GM23248 (cell line): ENCODE data around the gene ERC2. TPM values are rescaled to one million over a fixed set of nuclear protein-coding genes. Genes with fewer than 3 reads are reported as not detected.

ENCODE experiments used
- DNase-seq: peaks from one replicate; pipeline ENCODE4 v3.0.0-alpha.2; 2015
- H2AFZ ChIP-seq: fragments of 200-600 bp; sonication (generic); 2 replicates; pipeline ENCODE4 v1.6.1; 2016; ENCODE audit warnings: antibody characterized with exemption
- H3F3A ChIP-seq: fragments of 200-600 bp; sonication (generic); 2 replicates; pipeline ENCODE4 v1.6.1; 2016; ENCODE audit warnings: mild to moderate bottlenecking, antibody characterized with exemption, mixed run types; ENCODE audit not compliant: insufficient read depth
- H3K27ac ChIP-seq: fragments of 200-600 bp; sonication (generic); 2 replicates; pipeline ENCODE4 v1.5.1; 2016; ENCODE audit warnings: mild to moderate bottlenecking
- H3K27me3 ChIP-seq: fragments of 200-600 bp; sonication (generic); replicated peaks from 2 replicates; pipeline ENCODE4 v1.6.1; 2016; ENCODE audit warnings: mild to moderate bottlenecking; ENCODE audit not compliant: insufficient read depth
- H3K36me3 ChIP-seq: fragments of 200-600 bp; sonication (generic); 2 replicates; pipeline ENCODE4 v1.6.1; 2016; ENCODE audit warnings: low read depth, mild to moderate bottlenecking
- H3K4me1 ChIP-seq: fragments of 200-600 bp; sonication (generic); 2 replicates; pipeline ENCODE4 v1.6.1; 2016; ENCODE audit warnings: mild to moderate bottlenecking; ENCODE audit not compliant: insufficient read depth
- H3K4me2 ChIP-seq: fragments of 200-600 bp; sonication (generic); one replicate; pipeline ENCODE4 v1.6.1; 2016; ENCODE audit warnings: mild to moderate bottlenecking; ENCODE audit not compliant: unreplicated experiment
- H3K4me3 ChIP-seq: fragments of 200-600 bp; sonication (generic); 2 replicates; pipeline ENCODE4 v1.5.1; 2016; ENCODE audit warnings: mild to moderate bottlenecking
- H3K79me2 ChIP-seq: fragments of 200-600 bp; sonication (generic); 2 replicates; pipeline ENCODE4 v1.6.1; 2016; ENCODE audit warnings: mild to moderate bottlenecking; ENCODE audit not compliant: insufficient read depth
- H3K9ac ChIP-seq: fragments of 200-600 bp; sonication (generic); 2 replicates; pipeline ENCODE4 v1.6.1; 2016; ENCODE audit warnings: mild to moderate bottlenecking
- H3K9me2 ChIP-seq: fragments of 200-600 bp; sonication (generic); 2 replicates; pipeline ENCODE4 v1.6.1; 2016; ENCODE audit warnings: mixed run types, mild to moderate bottlenecking, moderate library complexity; ENCODE audit not compliant: insufficient read depth
- H3K9me3 ChIP-seq: fragments of 200-600 bp; sonication (generic); one replicate; pipeline ENCODE4 v1.6.1; 2017; ENCODE audit warnings: low read depth
- H4K20me1 ChIP-seq: fragments of 200-600 bp; sonication (generic); 2 replicates; pipeline ENCODE4 v1.6.0; 2016; ENCODE audit not compliant: insufficient read depth
- EZH2 ChIP-seq: fragments of 200-600 bp; sonication (generic); IDR thresholded peaks from 2 replicates; pipeline ENCODE4 v1.6.1; 2018; ENCODE audit warnings: antibody characterized with exemption, mild to moderate bottlenecking; ENCODE audit not compliant: insufficient read depth, poor library complexity, severe bottlenecking
- EZH2phosphoT487 ChIP-seq: fragments of 200-600 bp; sonication (generic); IDR thresholded peaks from 2 replicates; pipeline ENCODE4 v1.6.1; 2018; ENCODE audit warnings: antibody characterized with exemption, moderate library complexity, mild to moderate bottlenecking, low read depth; ENCODE audit not compliant: insufficient read depth
- WGBS, 2 experiments: methylation state at CpG; one replicate each; pipeline ENCODE4 v1.1.6; 2015 to 2017; ENCODE audit warnings: low lambda C conversion rate in 2 of 2, low coverage in 1 of 2; ENCODE audit errors: missing lambda C conversion rate in 2 of 2; 5-methylcytosine and 5-hydroxymethylcytosine counted together
- in situ Hi-C: fragments of 300-500 bp; cut with MboI; formaldehyde crosslinking; loops from 2 replicates; pipeline ENCODE4 v1.15.0; 2020
- polyA plus RNA-seq: library from polyadenylated mRNA; unstranded; fragments of >200 nt; fragmentation: Nextera tagmentation; extraction: Ambion mirVana; gene quantifications from 2 replicates; pipeline ENCODE4 v1.2.1, GENCODE V29; 2016
- total RNA-seq: library from RNA; depleted of rRNA; stranded (reverse); fragments of >200 nt; shearing (Covaris generic); gene quantifications from 2 replicates; pipeline ENCODE4 v1.2.3, GENCODE V29; 2014

Gene ERC2
- total and polyA plus RNA-seq, 2 experiments from 2014 or later: not detected

DNA sequence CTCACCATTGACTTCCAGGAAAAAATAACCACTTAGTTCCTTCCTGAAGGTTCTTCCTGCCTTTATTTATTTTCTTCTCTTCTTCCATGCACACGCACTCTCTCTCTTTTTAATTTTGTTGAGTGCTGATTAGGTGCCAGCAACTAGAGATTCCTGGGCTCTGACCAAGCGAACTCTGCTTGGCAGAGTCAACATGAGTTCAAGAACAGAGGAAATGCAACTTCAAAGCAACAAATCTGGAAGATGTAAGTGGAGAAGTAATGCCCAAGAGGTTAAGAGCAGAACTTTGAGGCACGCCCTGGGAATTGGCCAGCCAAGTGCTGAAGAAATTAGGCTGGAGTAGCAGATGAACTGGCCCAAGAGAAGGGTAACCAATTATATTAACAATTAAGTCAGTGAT lies 8.5 kb downstream of the ERC2 start:
- no peaks in the 10 kb centered on the region for H3K27me3 ChIP-seq
- no peak for DNase-seq
- no peak for TF ChIP-seq EZH2phosphoT487
- no peak for TF ChIP-seq EZH2
- WGBS, 2 experiments: 1 to 4% methylated on average over 3 of the region's 3 CpGs
- H3K27ac ChIP-seq: no peak overlapping the region
- H3K9me2 ChIP-seq: no peaks in the 10 kb centered on the region
- H3K4me2 ChIP-seq: no peak overlapping the region
- H3K4me3 ChIP-seq: no peak overlapping the region
- H3K79me2 ChIP-seq: no peaks in the 10 kb centered on the region
- no peaks in the 10 kb centered on the region for H3F3A ChIP-seq
- H3K9ac ChIP-seq: no peak overlapping the region
- in situ Hi-C loops: no loop called here
- H2AFZ ChIP-seq: no peak overlapping the region
- no peaks in the 10 kb centered on the region for H3K4me1 ChIP-seq
- no peaks in the 10 kb centered on the region for H3K9me3 ChIP-seq
- H4K20me1 ChIP-seq: no peaks in the 10 kb centered on the region
- H3K36me3 ChIP-seq: no peaks in the 10 kb centered on the region

DNA sequence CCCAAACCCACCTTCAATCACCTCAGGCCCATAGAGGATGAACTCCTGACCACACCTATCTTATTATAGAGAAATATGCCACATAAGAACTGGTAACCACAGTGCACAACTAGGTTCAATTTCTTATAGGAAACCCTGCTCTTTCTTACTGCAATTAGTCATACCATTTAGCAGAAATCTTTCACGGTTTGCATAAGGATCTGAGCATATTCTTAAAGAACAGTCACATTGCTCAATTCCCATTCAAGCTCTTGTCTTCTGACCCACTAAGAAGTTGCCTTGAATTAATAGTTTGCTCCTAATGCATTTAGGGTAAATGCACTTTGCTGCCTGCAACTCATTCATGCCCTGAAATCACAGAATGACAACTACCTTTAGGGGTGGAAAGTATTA lies 9.2 kb downstream of the ERC2 start:
- Histone ChIP-seq H3K9ac (no peak overlapping the region), H3K79me2 (no peaks in the 10 kb centered on the region), H4K20me1 (no peaks in the 10 kb centered on the region), H3K9me2 (no peaks in the 10 kb centered on the region), H3K36me3 (no peaks in the 10 kb centered on the region), H3F3A (no peaks in the 10 kb centered on the region), H3K4me1 (no peaks in the 10 kb centered on the region), H3K9me3 (no peaks in the 10 kb centered on the region), H3K4me2 (no peak overlapping the region), H3K27me3 (no peaks in the 10 kb centered on the region), H3K4me3 (no peak overlapping the region), H2AFZ (no peak overlapping the region), H3K27ac (no peak overlapping the region)
- in situ Hi-C loops: no loop called here
- TF ChIP-seq EZH2phosphoT487: no peak
- no peak for DNase-seq
- WGBS, 2 experiments: 0% methylated on average over 1 of the region's 1 CpG

DNA sequence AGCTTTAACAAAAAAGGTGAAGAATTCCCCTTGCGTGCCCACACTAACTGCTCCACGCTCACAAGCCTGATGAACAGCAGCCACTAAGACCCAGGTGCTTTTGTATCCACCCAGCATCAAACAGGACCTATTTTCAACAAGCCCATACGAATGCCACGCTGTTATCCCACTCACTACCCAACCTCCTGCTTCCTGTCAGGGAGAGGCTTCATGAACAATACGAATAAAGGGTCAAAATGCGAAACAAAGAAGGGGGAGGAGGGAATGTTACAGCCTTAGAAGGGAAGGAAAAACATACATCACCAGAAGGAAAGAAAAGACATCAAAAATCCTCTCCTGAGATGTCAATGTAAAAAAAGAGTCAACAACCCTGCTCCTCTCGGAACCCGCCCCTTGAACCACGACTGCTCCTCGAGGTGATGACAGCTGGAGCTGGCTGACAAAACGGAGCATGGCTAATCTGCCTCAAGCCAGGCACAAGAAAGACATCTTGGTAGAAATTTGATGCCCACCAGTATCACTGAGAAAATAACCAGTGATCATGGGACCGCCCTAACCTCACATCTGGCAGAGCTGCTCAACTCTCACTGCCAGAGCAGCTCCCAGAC lies 9.7 kb downstream of the ERC2 start:
- H2AFZ ChIP-seq: no peak overlapping the region
- H3K27ac ChIP-seq: no peak overlapping the region
- no peak for DNase-seq
- WGBS, 2 experiments: 12 to 18% methylated on average over 12 of the region's 12 CpGs
- no peaks in the 10 kb centered on the region for H3K79me2 ChIP-seq
- no peaks in the 10 kb centered on the region for H3K4me1 ChIP-seq
- no peak overlapping the region for H3K4me2 ChIP-seq
- no peaks in the 10 kb centered on the region for H3F3A ChIP-seq
- no peak overlapping the region for H3K9ac ChIP-seq
- H3K27me3 ChIP-seq: no peaks in the 10 kb centered on the region
- no peaks in the 10 kb centered on the region for H3K9me3 ChIP-seq
- no peak overlapping the region for H3K4me3 ChIP-seq
- TF ChIP-seq EZH2phosphoT487: no peak
- TF ChIP-seq EZH2: no peak
- no peaks in the 10 kb centered on the region for H3K9me2 ChIP-seq
- in situ Hi-C loops: no loop called here
- no peaks in the 10 kb centered on the region for H3K36me3 ChIP-seq
- no peaks in the 10 kb centered on the region for H4K20me1 ChIP-seq

DNA sequence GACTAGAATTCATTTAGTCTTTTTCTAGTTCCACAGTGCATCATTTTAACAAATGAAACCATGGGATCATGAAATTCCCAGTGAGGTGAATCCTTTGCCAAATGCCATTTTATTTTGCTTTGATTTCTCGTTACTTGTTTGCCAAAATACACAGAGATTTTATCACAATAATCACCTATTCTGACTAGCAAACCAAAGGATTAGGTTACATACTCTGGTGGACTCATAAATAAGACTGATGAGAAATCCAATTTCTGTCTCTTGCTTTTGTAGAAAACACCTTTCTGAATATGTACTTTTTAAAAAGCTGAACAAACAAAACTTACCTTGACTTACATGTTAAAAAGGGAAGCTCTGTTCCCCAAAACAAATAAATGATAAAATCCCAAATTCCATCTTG lies 12.2 kb downstream of the ERC2 start:
- Histone ChIP-seq H2AFZ (no peak overlapping the region), H3K9me2 (no peaks in the 10 kb centered on the region), H3F3A (no peaks in the 10 kb centered on the region), H3K27ac (no peak overlapping the region), H3K4me1 (no peaks in the 10 kb centered on the region), H3K27me3 (no peaks in the 10 kb centered on the region), H4K20me1 (no peaks in the 10 kb centered on the region), H3K36me3 (no peaks in the 10 kb centered on the region), H3K9ac (no peak overlapping the region), H3K4me3 (no peak overlapping the region), H3K4me2 (no peak overlapping the region), H3K9me3 (no peaks in the 10 kb centered on the region), H3K79me2 (no peaks in the 10 kb centered on the region)
- WGBS, 2 experiments: 0% methylated on average over 1 of the region's 1 CpG
- in situ Hi-C loops: no loop called here
- no peak for TF ChIP-seq EZH2phosphoT487
- no peak for DNase-seq

DNA sequence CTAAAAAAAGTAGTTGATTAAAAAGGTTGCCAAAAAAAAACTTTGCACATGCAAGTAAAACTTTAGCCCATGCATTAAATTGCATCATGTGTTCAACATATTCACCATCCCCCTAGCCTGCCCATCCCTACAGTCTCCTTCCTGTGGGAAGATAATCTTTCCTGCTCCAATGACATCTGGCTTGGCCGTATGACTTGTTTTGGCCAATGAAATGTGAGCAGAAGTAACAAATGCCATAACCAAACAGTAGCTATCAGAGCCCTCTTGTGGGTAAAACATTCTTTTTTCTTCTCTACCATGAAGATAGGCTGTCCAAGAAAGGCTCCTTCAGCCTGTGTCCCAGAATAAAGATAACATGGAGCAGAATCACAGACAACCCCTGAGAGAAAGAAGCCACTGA lies 15.3 kb downstream of the ERC2 start:
- H3K36me3 ChIP-seq: no peaks in the 10 kb centered on the region
- H3K4me2 ChIP-seq: no peak overlapping the region
- H3K4me1 ChIP-seq: no peaks in the 10 kb centered on the region
- TF ChIP-seq EZH2: no peak
- TF ChIP-seq EZH2phosphoT487: no peak
- no peaks in the 10 kb centered on the region for H4K20me1 ChIP-seq
- DNase-seq: no peak
- no peak overlapping the region for H3K27ac ChIP-seq
- H2AFZ ChIP-seq: no peak overlapping the region
- no peak overlapping the region for H3K9ac ChIP-seq
- no peaks in the 10 kb centered on the region for H3K27me3 ChIP-seq
- H3K9me3 ChIP-seq: no peaks in the 10 kb centered on the region
- 0% methylated on average over 1 of the region's 1 CpG for WGBS, 2 experiments
- in situ Hi-C loops: no loop called here
- no peaks in the 10 kb centered on the region for H3K79me2 ChIP-seq
- H3K4me3 ChIP-seq: no peak overlapping the region
- no peaks in the 10 kb centered on the region for H3F3A ChIP-seq
- no peaks in the 10 kb centered on the region for H3K9me2 ChIP-seq
